ENCODE results near the gene CITED2.

The CITED2 gene

GRCh38 chr6:139341060-139341459 lies 33.4 kb downstream of the CITED2 start (continued):
- no peak for TF ChIP-seq ZBTB21 (tag by site-specific recombination; IDR thresholded peaks at IDR 0.05)
- TF ChIP-seq SP2 (tag by site-specific recombination; IDR thresholded peaks at IDR 0.05): no peak
- no peak for TF ChIP-seq ZNF514 (tag by site-specific recombination; IDR thresholded peaks at IDR 0.05)

GRCh38 chr6:139338795-139339194 lies 35.7 kb downstream of the CITED2 start:
- Histone ChIP-seq H3K27ac (ENCODE audit: extremely low read depth, low read depth, low read length) (no peak overlapping the region), H3K4me1 (ENCODE audit: control insufficient read depth, insufficient read depth, low read length) (no peaks in the 10 kb centered on the region), H3K36me3 (ENCODE audit: control insufficient read depth in 2 of 2, insufficient read depth in 1 of 2, low read length in 2 of 2) (no peaks in the 10 kb centered on the region), H3K9me3 (ENCODE audit: control insufficient read depth, insufficient read depth, low read depth, low read length) (no peaks in the 10 kb centered on the region), H3K4me3 (ENCODE audit: low read depth, low read length) (no peak overlapping the region)
- ChIA-PET POLR2A (interaction anchor here (0.5 kb wide), 1 partner anchor 560 kb away, joined by 4 read pairs; no protein-coding TSS in a partner anchor), CTCF (no interaction called here)
- no peak for TF ChIP-seq KLF16 (tag by site-specific recombination; IDR thresholded peaks at IDR 0.05)
- no peak for TF ChIP-seq ZFHX2 (tag by site-specific recombination; conservative IDR thresholded peaks at IDR 0.05)
- no peak for TF ChIP-seq ZBTB20 (tag by site-specific recombination; IDR thresholded peaks at IDR 0.05)
- TF ChIP-seq ZNF654 (tag by site-specific recombination; IDR thresholded peaks at IDR 0.05; ENCODE audit: low read depth): no peak
- no peak for TF ChIP-seq ELK4 (IDR thresholded peaks at IDR 0.05; ENCODE audit: borderline replicate concordance, low read depth, low read length)
- no peak for TF ChIP-seq ZNF645 (tag by site-specific recombination; IDR thresholded peaks at IDR 0.05)
- no peak for TF ChIP-seq ZNF660 (tag by site-specific recombination; IDR thresholded peaks at IDR 0.05)
- TF ChIP-seq ZNF626 (tag by site-specific recombination; IDR thresholded peaks at IDR 0.05): no peak
- TF ChIP-seq ZNF548 (tag by site-specific recombination; IDR thresholded peaks at IDR 0.05): no peak
- no peak for TF ChIP-seq ZFP37 (tag by site-specific recombination; IDR thresholded peaks at IDR 0.05)
- TF ChIP-seq ZNF639 (tag by site-specific recombination; IDR thresholded peaks at IDR 0.05): no peak
- TF ChIP-seq ZNF24 (tag by site-specific recombination; IDR thresholded peaks at IDR 0.05): no peak
- no peak for TF ChIP-seq ZNF664 (tag by site-specific recombination; IDR thresholded peaks at IDR 0.05)
- TF ChIP-seq ZNF521 (tag by site-specific recombination; IDR thresholded peaks at IDR 0.05): no peak
- TF ChIP-seq ZNF473 (tag by site-specific recombination; IDR thresholded peaks at IDR 0.05): no peak
- no peak for TF ChIP-seq ZNF23 (tag by site-specific recombination; IDR thresholded peaks at IDR 0.05; ENCODE audit: borderline replicate concordance)
- no peak for TF ChIP-seq OVOL3 (tag by site-specific recombination; IDR thresholded peaks at IDR 0.05)
- TF ChIP-seq AEBP2 (tag by site-specific recombination; IDR thresholded peaks at IDR 0.05; ENCODE audit: borderline replicate concordance): no peak
- no peak for TF ChIP-seq HOXC10 (CRISPR knock-in tag; IDR thresholded peaks at IDR 0.05)
- no peak for TF ChIP-seq ZNF211 (tag by site-specific recombination; IDR thresholded peaks at IDR 0.05; ENCODE audit: low read depth)
